Activated T-helper 2 cell treated with anti-CD3 and anti-CD28 coated beads, Interferon-gamma antibody, Interleukin-2, Interleukin-4, amounts not matched to agents 10 μg/mL and 5 μg/mL and 100 μg/mL, durations not matched to agents 14 hours and 24 hours and 36 hours (primary cell): ENCODE measurements around the gene TSEN54. TPM values are rescaled to one million over a fixed set of nuclear protein-coding genes. Genes with fewer than 3 reads are reported as not detected.
A peak's percentile ranks its signal among the peaks of the same experiment; 100 is the strongest.

Experiments used
- DNase-seq: peaks from one replicate; pipeline ENCODE4 v3.0.0; 2021; ENCODE audit warnings: low spot score
- H3K27ac Mint-ChIP-seq: one replicate; pipeline ENCODE4 v1.8.0; 2021; ENCODE audit warnings: mixed read lengths
- H3K27me3 Mint-ChIP-seq: one replicate; pipeline ENCODE4 v1.8.0; 2021; ENCODE audit warnings: low read depth, mixed read lengths
- H3K36me3 Mint-ChIP-seq: one replicate; pipeline ENCODE4 v1.8.0; 2021; ENCODE audit warnings: low read depth, mixed read lengths
- H3K4me1 Mint-ChIP-seq: one replicate; pipeline ENCODE4 v1.8.0; 2021; ENCODE audit warnings: low read depth, mixed read lengths
- H3K4me3 Mint-ChIP-seq: one replicate; pipeline ENCODE4 v1.8.0; 2021; ENCODE audit warnings: low read depth, mild to moderate bottlenecking, moderate library complexity, mixed read lengths
- H3K9me3 Mint-ChIP-seq: one replicate; pipeline ENCODE4 v1.8.0; 2021; ENCODE audit warnings: mixed read lengths
- intact Hi-C: fragments of 100-400 bp; cut with micrococcal nuclease; formaldehyde crosslinking; loops from one replicate; pipeline ENCODE4 v1.15.1; 2023
- total RNA-seq: library from RNA; stranded (reverse); gene quantifications from 2 replicates; pipeline ENCODE4 v1.2.3, GENCODE V29; 2022

Gene TSEN54
- total RNA-seq, 1 donor from 2014 or later = 78.2 TPM

- intact Hi-C loops = loop anchor here (10.0 kb wide), 1 partner anchor 217 kb away; no protein-coding TSS in a partner anchor
- no peak overlapping the region for H3K4me3 Mint-ChIP-seq
Observed at GRCh38 chr17:75511610-75512575, 4.4 kb upstream of the TSEN54 start.

GRCh38 chr17:75512926-75513640, 3.2 kb upstream of the TSEN54 start:
- no peaks in the 10 kb centered on the region for H3K9me3 Mint-ChIP-seq
- DNase-seq = no peak
- H3K36me3 Mint-ChIP-seq = peaks cover 6% of the 10 kb centered on the region
- no peak overlapping the region for H3K4me3 Mint-ChIP-seq
- peaks cover 11% of the 10 kb centered on the region for H3K4me1 Mint-ChIP-seq
- H3K27ac Mint-ChIP-seq = no peak overlapping the region
- peaks cover 5% of the 10 kb centered on the region for H3K27me3 Mint-ChIP-seq
- intact Hi-C loops = loop anchor here (10.0 kb wide), 1 partner anchor 218 kb away; no protein-coding TSS in a partner anchor

More at GRCh38 chr17:75511610-75512575, 4.4 kb upstream of the TSEN54 start:
- Mint-ChIP-seq H3K36me3 (no peaks in the 10 kb centered on the region), H3K27ac (no peak overlapping the region), H3K4me1 (no peaks in the 10 kb centered on the region), H3K27me3 (peaks cover 5% of the 10 kb centered on the region), H3K9me3 (no peaks in the 10 kb centered on the region)
- DNase-seq = no peak

GRCh38 chr17:75513641-75514000, 2.7 kb upstream of the TSEN54 start:
- Mint-ChIP-seq H3K27ac (no peak overlapping the region), H3K4me3 (no peak overlapping the region), H3K27me3 (peaks cover 5% of the 10 kb centered on the region), H3K9me3 (no peaks in the 10 kb centered on the region), H3K4me1 (peaks cover 16% of the 10 kb centered on the region), H3K36me3 (peaks cover 12% of the 10 kb centered on the region)
- intact Hi-C loops = loop anchor here (10.0 kb wide), 1 partner anchor 219 kb away; no protein-coding TSS in a partner anchor
- DNase-seq = no peak

GRCh38 chr17:75514299-75514918, 1.9 kb upstream of the TSEN54 start:
- no peak overlapping the region for H3K27ac Mint-ChIP-seq
- no peak for DNase-seq

GRCh38 chr17:75514919-75515495, 1.3 kb upstream of the TSEN54 start:
- Mint-ChIP-seq H3K4me1 (peaks cover 23% of the 10 kb centered on the region), H3K27me3 (peaks cover 5% of the 10 kb centered on the region), H3K27ac (no peak overlapping the region), H3K36me3 (peaks cover 24% of the 10 kb centered on the region), H3K4me3 (peak overlapping the region; percentile 28), H3K9me3 (no peaks in the 10 kb centered on the region)
- intact Hi-C loops = loop anchor here (2.0 to 10.0 kb wide), 5 partner anchors 58 to 243 kb away; partner anchors contain the start of genes MIF4GD, RECQL5, SAP30BP and TMEM94
- no peak for DNase-seq

More at GRCh38 chr17:75514299-75514918, 1.9 kb upstream of the TSEN54 start:
- Mint-ChIP-seq H3K4me1 (peaks cover 21% of the 10 kb centered on the region), H3K4me3 (peak overlapping the region; percentile 28), H3K36me3 (peaks cover 19% of the 10 kb centered on the region), H3K9me3 (no peaks in the 10 kb centered on the region), H3K27me3 (peaks cover 5% of the 10 kb centered on the region)
- intact Hi-C loops = loop anchor here (2.0 to 10.0 kb wide), 2 partner anchors 88 to 220 kb away; no protein-coding TSS in a partner anchor

GRCh38 chr17:75515496-75516254, 653 bp upstream of the TSEN54 start, which contains the start of gene CASKIN2:
Gene CASKIN2 (minus strand): TSS chr17:75515537. CDS start chr17:75513804, 1,733 bp downstream.
- peaks cover 5% of the 10 kb centered on the region for H3K27me3 Mint-ChIP-seq
- H3K4me3 Mint-ChIP-seq = peak within 1 kb of the TSS; percentile 72
- intact Hi-C loops = loop anchor here (1.0 to 10.0 kb wide), 7 partner anchors 10 to 243 kb away; partner anchors contain the start of genes LLGL2, MIF4GD, RECQL5 and SAP30BP
- no peak within 1 kb of the TSS for H3K27ac Mint-ChIP-seq
- H3K36me3 Mint-ChIP-seq = peaks cover 25% of the 10 kb centered on the region
- peaks cover 23% of the 10 kb centered on the region for H3K4me1 Mint-ChIP-seq
- DNase-seq = peak; percentile 70
- H3K9me3 Mint-ChIP-seq = no peaks in the 10 kb centered on the region

GRCh38 chr17:75516619-75517296, 430 bp downstream of the TSEN54 start:
- H3K4me3 Mint-ChIP-seq = peak overlapping the region; percentile 89
- H3K9me3 Mint-ChIP-seq = no peaks in the 10 kb centered on the region
- peaks cover 35% of the 10 kb centered on the region for H3K36me3 Mint-ChIP-seq
- H3K27ac Mint-ChIP-seq = no peak overlapping the region
- intact Hi-C loops = loop anchor here (1.0 to 10.0 kb wide), 6 partner anchors 9 to 244 kb away; partner anchors contain the start of genes LLGL2, MIF4GD, RECQL5 and SAP30BP
- DNase-seq = peak; percentile 33
- H3K27me3 Mint-ChIP-seq = peaks cover 5% of the 10 kb centered on the region
- peaks cover 23% of the 10 kb centered on the region for H3K4me1 Mint-ChIP-seq

- H3K4me3 Mint-ChIP-seq = peak overlapping the region; percentile 89
- intact Hi-C loops = loop anchor here (5.0 to 10.0 kb wide), 4 partner anchors 60 to 245 kb away; partner anchors contain the start of genes MIF4GD, RECQL5, SAP30BP and TMEM94
- peaks cover 5% of the 10 kb centered on the region for H3K27me3 Mint-ChIP-seq
- H3K9me3 Mint-ChIP-seq = no peaks in the 10 kb centered on the region
- peaks cover 41% of the 10 kb centered on the region for H3K36me3 Mint-ChIP-seq
- peaks cover 25% of the 10 kb centered on the region for H3K4me1 Mint-ChIP-seq
- DNase-seq = no peak
- H3K27ac Mint-ChIP-seq = peak overlapping the region; percentile 76
Observed at GRCh38 chr17:75517297-75517865, 1.1 kb downstream of the TSEN54 start.

GRCh38 chr17:75518201-75518600, 1.9 kb downstream of the TSEN54 start:
- no peaks in the 10 kb centered on the region for H3K9me3 Mint-ChIP-seq
- peaks cover 5% of the 10 kb centered on the region for H3K27me3 Mint-ChIP-seq
- peaks cover 26% of the 10 kb centered on the region for H3K4me1 Mint-ChIP-seq
- peak overlapping the region; percentile 76 for H3K27ac Mint-ChIP-seq
- intact Hi-C loops = loop anchor here (5.0 to 10.0 kb wide), 4 partner anchors 61 to 246 kb away; partner anchors contain the start of genes MIF4GD, RECQL5, SAP30BP and TMEM94
- peaks cover 46% of the 10 kb centered on the region for H3K36me3 Mint-ChIP-seq
- H3K4me3 Mint-ChIP-seq = peak overlapping the region; percentile 89
- peak; percentile 62 for DNase-seq

GRCh38 chr17:75518983-75519537, 2.7 kb downstream of the TSEN54 start:
- H3K4me1 Mint-ChIP-seq = peaks cover 26% of the 10 kb centered on the region
- no peak for DNase-seq
- intact Hi-C loops = loop anchor here (5.0 to 10.0 kb wide), 4 partner anchors 62 to 247 kb away; partner anchors contain the start of genes MIF4GD, RECQL5, SAP30BP and TMEM94
- peak overlapping the region; percentile 89 for H3K4me3 Mint-ChIP-seq
- H3K27me3 Mint-ChIP-seq = no peaks in the 10 kb centered on the region
- no peak overlapping the region for H3K27ac Mint-ChIP-seq
- H3K36me3 Mint-ChIP-seq = peaks cover 54% of the 10 kb centered on the region
- H3K9me3 Mint-ChIP-seq = no peaks in the 10 kb centered on the region
